HepG2 (cell line): ENCODE data around the gene LAMC1. TPM values are rescaled to one million over a fixed set of nuclear protein-coding genes. Genes with fewer than 3 reads are reported as not detected.

Experiments used
- ARHGAP35 ChIP-seq: sonication (generic); formaldehyde crosslinking; IDR thresholded peaks from 2 replicates; pipeline ENCODE4 v1.9.0; 2022; ENCODE audit warnings: mild to moderate bottlenecking, inconsistent platforms, moderate library complexity, missing genetic modification reagents, borderline replicate concordance
- BRCA1 ChIP-seq: sonication (generic); formaldehyde crosslinking; IDR thresholded peaks from 2 replicates; pipeline ENCODE4 v1.4.0; 2020; ENCODE audit warnings: missing genetic modification reagents
- CENPT ChIP-seq: sonication (generic); formaldehyde crosslinking; IDR thresholded peaks from 2 replicates; pipeline ENCODE4 v1.8.0; 2022; ENCODE audit warnings: low read depth, mild to moderate bottlenecking, moderate library complexity, missing genetic modification reagents
- CREM ChIP-seq, 2 experiments: sonication (generic) in 1 of 2; formaldehyde crosslinking in 1 of 2; IDR thresholded peaks; 2 replicates each; pipeline versions ENCODE4 v1.4.0 to v1.6.1; 2016 to 2020; ENCODE audit warnings: antibody characterized with exemption in 1 of 2, mild to moderate bottlenecking in 1 of 2, missing genetic modification reagents in 1 of 2
- FOXM1 ChIP-seq: sonication (generic); formaldehyde crosslinking; IDR thresholded peaks from 2 replicates; pipeline ENCODE4 v1.5.0; 2020; ENCODE audit warnings: missing genetic modification reagents
- HNRNPUL1 ChIP-seq: fragments of 200-400 bp; formaldehyde crosslinking; IDR thresholded peaks from 2 replicates; pipeline ENCODE4 v1.6.1; 2017; ENCODE audit warnings: low read depth, mild to moderate bottlenecking, low read length, moderate library complexity
- POGZ ChIP-seq: sonication (generic); formaldehyde crosslinking; IDR thresholded peaks from 2 replicates; pipeline ENCODE4 v1.4.0; 2020; ENCODE audit warnings: mild to moderate bottlenecking, missing genetic modification reagents
- RFXAP ChIP-seq: sonication (generic); formaldehyde crosslinking; IDR thresholded peaks from 2 replicates; pipeline ENCODE4 v1.4.0; 2020; ENCODE audit warnings: missing genetic modification reagents, borderline replicate concordance
- SIN3B ChIP-seq: fragments of 150-350 bp; IDR thresholded peaks from 2 replicates; pipeline ENCODE4 v1.6.1; 2014; ENCODE audit warnings: low read length
- SMAD1 ChIP-seq: sonication (generic); formaldehyde crosslinking; IDR thresholded peaks from 2 replicates; pipeline ENCODE4 v1.4.0; 2020; ENCODE audit warnings: missing genetic modification reagents, low read depth, mild to moderate bottlenecking, borderline replicate concordance
- TAF15 ChIP-seq: fragments of 200-400 bp; formaldehyde crosslinking; IDR thresholded peaks from one replicate; pipeline ENCODE4 v1.6.1; 2018; ENCODE audit warnings: mild to moderate bottlenecking, low read depth, low read length; ENCODE audit not compliant: poor library complexity, severe bottlenecking
- TBL1XR1 ChIP-seq: fragments of 150-350 bp; IDR thresholded peaks from 2 replicates; pipeline ENCODE4 v1.6.1; 2014; ENCODE audit warnings: borderline replicate concordance, low read length; ENCODE audit not compliant: partially characterized antibody
- ZNF205 ChIP-seq: IDR thresholded peaks from 2 replicates; pipeline ENCODE4 v1.6.1; 2018; ENCODE audit warnings: missing biosample characterization, missing genetic modification reagents
- ZNF605 ChIP-seq: sonication (generic); formaldehyde crosslinking; IDR thresholded peaks from 2 replicates; pipeline ENCODE4 v1.8.0; 2022; ENCODE audit warnings: mild to moderate bottlenecking, missing genetic modification reagents
- polyA plus RNA-seq, 8 experiments: library from polyadenylated mRNA; depleted of rRNA in 3 of 8; stranded (reverse) in 7 of 8; unstranded in 1 of 8; fragments of >200 nt; fragmentation: Illumina TruSeq in 4 of 8; extraction: Trizol in 4 of 8; gene quantifications; 2 replicates each; pipeline versions ENCODE4 v1.2.1 to v1.2.3, GENCODE V29; 2011 to 2016; ENCODE audit warnings: low read depth in 4 of 8, missing spikeins in 1 of 8, mixed read lengths in 1 of 8; ENCODE audit not compliant: insufficient read depth in 1 of 8
- total RNA-seq, 5 experiments: library from RNA; depleted of rRNA; stranded (reverse); fragments of >200 nt; fragmentation: Illumina TruSeq; extraction: Trizol; gene quantifications; 2 replicates each; pipeline ENCODE4 v1.2.3, GENCODE V29; 2016; ENCODE audit warnings: low read depth in 1 of 5
- TF ChIP-seq, protein P1 (sequence below): sonication (generic); formaldehyde crosslinking; IDR thresholded peaks from 2 replicates; pipeline ENCODE4 v1.4.0; 2020; ENCODE audit warnings: missing genetic modification reagents
- TF ChIP-seq, protein P2 (sequence below): sonication (generic); formaldehyde crosslinking; IDR thresholded peaks from 2 replicates; pipeline ENCODE4 v1.4.0; 2020; ENCODE audit warnings: missing genetic modification reagents, mild to moderate bottlenecking, borderline replicate concordance
- TF ChIP-seq, protein P3 (sequence below): sonication (generic); formaldehyde crosslinking; IDR thresholded peaks from 2 replicates; pipeline ENCODE4 v1.5.0; 2020; ENCODE audit warnings: mild to moderate bottlenecking, missing genetic modification reagents
- TF ChIP-seq, protein P4 (sequence below): sonication (generic); formaldehyde crosslinking; IDR thresholded peaks from 2 replicates; pipeline ENCODE4 v1.5.1; 2020; ENCODE audit warnings: missing genetic modification reagents, mild to moderate bottlenecking, borderline replicate concordance
- TF ChIP-seq, protein P5 (sequence below): sonication (generic); formaldehyde crosslinking; IDR thresholded peaks from 2 replicates; pipeline ENCODE4 v1.4.0; 2020; ENCODE audit warnings: mild to moderate bottlenecking, missing genetic modification reagents

Gene LAMC1
- total and polyA plus RNA-seq, 2 of the 13 experiments (the other 11 are each of a cell fraction or from before 2014, with no cell fraction given), result 58.5 to 137 TPM

DNA sequence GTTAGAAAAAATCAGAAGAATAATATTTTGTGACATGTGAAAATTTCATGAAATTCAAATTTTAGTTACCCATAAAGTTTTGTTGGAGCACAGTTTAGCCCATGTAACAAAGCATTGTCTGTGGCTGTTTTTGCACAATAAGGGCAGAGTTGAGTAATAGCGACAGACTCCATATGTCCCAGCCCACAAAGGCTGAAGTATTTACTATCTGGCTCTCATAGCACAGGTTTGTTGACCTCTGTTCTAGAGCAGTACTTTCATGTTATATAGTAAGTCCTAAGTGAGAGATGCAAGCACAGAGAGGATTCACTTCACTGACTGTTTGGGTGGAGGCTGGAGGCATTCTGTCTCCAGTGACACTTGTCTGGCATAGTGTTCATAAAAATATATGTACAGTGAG is 6.8 kb downstream of the LAMC1 start (continued):
- TF ChIP-seq, protein P1, sequence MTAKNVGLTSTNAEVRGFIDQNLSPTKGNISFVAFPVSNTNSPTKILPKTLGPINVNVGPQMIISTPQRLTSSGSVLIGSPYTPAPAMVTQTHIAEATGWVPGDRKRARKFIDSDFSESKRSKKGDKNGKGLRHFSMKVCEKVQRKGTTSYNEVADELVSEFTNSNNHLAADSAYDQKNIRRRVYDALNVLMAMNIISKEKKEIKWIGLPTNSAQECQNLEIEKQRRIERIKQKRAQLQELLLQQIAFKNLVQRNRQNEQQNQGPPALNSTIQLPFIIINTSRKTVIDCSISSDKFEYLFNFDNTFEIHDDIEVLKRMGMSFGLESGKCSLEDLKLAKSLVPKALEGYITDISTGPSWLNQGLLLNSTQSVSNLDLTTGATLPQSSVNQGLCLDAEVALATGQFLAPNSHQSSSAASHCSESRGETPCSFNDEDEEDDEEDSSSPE, result no peak
- TF ChIP-seq CENPT (CRISPR knock-in tag) (no peak), ZNF605 (no peak), SIN3B (no peak), SMAD1 (CRISPR knock-in tag) (no peak), POGZ (peak; percentile 91), TAF15 (no peak), ARHGAP35 (CRISPR knock-in tag) (no peak), CREM (IDR thresholded peaks at IDR 0.05) (peak; percentile 73), CREM (CRISPR knock-in tag; IDR thresholded peaks at IDR 0.05) (no peak), BRCA1 (no peak), HNRNPUL1 (no peak), FOXM1 (CRISPR knock-in tag) (no peak), RFXAP (CRISPR knock-in tag) (no peak), TBL1XR1 (peak; percentile 66), ZNF205 (peak; percentile 71; the same call in 1 of the 2 replicates)
- TF ChIP-seq, protein P2, sequence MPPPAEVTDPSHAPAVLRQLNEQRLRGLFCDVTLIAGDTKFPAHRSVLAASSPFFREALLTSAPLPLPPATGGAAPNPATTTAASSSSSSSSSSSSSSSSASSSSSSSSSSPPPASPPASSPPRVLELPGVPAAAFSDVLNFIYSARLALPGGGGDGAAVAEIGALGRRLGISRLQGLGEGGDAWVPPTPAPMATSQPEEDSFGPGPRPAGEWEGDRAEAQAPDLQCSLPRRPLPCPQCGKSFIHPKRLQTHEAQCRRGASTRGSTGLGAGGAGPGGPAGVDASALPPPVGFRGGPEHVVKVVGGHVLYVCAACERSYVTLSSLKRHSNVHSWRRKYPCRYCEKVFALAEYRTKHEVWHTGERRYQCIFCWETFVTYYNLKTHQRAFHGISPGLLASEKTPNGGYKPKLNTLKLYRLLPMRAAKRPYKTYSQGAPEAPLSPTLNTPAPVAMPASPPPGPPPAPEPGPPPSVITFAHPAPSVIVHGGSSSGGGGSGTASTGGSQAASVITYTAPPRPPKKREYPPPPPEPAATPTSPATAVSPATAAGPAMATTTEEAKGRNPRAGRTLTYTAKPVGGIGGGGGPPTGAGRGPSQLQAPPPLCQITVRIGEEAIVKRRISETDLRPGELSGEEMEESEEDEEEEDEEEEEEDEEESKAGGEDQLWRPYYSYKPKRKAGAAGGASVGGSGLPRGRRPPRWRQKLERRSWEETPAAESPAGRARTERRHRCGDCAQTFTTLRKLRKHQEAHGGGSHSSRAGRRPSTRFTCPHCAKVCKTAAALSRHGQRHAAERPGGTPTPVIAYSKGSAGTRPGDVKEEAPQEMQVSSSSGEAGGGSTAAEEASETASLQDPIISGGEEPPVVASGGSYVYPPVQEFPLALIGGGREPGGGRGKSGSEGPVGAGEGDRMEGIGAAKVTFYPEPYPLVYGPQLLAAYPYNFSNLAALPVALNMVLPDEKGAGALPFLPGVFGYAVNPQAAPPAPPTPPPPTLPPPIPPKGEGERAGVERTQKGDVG (CRISPR knock-in tag), result no peak
- TF ChIP-seq, protein P3, sequence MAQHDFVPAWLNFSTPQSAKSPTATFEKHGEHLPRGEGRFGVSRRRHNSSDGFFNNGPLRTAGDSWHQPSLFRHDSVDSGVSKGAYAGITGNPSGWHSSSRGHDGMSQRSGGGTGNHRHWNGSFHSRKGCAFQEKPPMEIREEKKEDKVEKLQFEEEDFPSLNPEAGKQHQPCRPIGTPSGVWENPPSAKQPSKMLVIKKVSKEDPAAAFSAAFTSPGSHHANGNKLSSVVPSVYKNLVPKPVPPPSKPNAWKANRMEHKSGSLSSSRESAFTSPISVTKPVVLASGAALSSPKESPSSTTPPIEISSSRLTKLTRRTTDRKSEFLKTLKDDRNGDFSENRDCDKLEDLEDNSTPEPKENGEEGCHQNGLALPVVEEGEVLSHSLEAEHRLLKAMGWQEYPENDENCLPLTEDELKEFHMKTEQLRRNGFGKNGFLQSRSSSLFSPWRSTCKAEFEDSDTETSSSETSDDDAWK (CRISPR knock-in tag), result no peak
- TF ChIP-seq, protein P4, sequence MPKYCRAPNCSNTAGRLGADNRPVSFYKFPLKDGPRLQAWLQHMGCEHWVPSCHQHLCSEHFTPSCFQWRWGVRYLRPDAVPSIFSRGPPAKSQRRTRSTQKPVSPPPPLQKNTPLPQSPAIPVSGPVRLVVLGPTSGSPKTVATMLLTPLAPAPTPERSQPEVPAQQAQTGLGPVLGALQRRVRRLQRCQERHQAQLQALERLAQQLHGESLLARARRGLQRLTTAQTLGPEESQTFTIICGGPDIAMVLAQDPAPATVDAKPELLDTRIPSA (CRISPR knock-in tag), result no peak
- TF ChIP-seq, protein P5, sequence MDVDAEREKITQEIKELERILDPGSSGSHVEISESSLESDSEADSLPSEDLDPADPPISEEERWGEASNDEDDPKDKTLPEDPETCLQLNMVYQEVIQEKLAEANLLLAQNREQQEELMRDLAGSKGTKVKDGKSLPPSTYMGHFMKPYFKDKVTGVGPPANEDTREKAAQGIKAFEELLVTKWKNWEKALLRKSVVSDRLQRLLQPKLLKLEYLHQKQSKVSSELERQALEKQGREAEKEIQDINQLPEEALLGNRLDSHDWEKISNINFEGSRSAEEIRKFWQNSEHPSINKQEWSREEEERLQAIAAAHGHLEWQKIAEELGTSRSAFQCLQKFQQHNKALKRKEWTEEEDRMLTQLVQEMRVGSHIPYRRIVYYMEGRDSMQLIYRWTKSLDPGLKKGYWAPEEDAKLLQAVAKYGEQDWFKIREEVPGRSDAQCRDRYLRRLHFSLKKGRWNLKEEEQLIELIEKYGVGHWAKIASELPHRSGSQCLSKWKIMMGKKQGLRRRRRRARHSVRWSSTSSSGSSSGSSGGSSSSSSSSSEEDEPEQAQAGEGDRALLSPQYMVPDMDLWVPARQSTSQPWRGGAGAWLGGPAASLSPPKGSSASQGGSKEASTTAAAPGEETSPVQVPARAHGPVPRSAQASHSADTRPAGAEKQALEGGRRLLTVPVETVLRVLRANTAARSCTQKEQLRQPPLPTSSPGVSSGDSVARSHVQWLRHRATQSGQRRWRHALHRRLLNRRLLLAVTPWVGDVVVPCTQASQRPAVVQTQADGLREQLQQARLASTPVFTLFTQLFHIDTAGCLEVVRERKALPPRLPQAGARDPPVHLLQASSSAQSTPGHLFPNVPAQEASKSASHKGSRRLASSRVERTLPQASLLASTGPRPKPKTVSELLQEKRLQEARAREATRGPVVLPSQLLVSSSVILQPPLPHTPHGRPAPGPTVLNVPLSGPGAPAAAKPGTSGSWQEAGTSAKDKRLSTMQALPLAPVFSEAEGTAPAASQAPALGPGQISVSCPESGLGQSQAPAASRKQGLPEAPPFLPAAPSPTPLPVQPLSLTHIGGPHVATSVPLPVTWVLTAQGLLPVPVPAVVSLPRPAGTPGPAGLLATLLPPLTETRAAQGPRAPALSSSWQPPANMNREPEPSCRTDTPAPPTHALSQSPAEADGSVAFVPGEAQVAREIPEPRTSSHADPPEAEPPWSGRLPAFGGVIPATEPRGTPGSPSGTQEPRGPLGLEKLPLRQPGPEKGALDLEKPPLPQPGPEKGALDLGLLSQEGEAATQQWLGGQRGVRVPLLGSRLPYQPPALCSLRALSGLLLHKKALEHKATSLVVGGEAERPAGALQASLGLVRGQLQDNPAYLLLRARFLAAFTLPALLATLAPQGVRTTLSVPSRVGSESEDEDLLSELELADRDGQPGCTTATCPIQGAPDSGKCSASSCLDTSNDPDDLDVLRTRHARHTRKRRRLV, result no peak
